ENCODE measurements around the gene LZTS3. TPM values are rescaled to one million over a fixed set of nuclear protein-coding genes. Genes with fewer than 3 reads are reported as not detected.

Gene LZTS3
- total and polyA plus RNA-seq, 10 of the 15 experiments (the other 5 are each of a cell fraction or from before 2014, with no cell fraction given) = 0.03 to 0.90 (median 0.22) TPM

DNA sequence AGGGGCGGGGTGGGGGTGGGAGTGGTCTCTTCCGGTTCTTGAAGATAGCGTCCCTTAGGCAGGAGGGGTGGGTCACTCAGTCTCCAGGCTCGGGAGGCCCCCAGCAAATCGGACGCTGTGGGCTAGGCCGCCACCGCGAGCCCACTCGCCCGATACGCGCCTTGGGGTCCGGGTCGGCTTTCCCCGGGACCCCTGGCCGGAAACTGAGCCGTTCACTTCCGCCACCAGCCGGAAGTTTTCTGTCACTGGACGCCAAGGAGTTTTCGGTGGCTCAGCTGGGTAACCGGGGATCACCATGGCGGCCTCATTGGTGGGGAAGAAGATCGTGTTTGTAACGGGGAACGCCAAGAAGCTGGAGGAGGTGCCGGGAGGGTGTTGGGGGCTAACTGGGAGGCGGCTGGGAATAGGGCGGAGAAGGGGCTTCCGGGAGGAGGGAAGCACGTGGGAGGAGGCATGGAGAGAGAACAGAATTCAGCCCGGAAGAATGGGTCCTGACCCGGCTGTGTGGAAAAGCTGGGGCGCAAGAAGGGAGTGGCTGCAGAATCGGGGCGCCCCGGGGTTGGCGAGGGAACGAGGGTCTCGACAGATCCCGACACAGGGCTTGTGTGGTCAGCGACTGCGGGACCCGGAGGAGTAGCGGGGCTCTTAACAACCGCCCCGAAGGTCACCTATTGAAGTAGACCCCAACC, 36.1 kb upstream of the LZTS3 start, which contains the start of gene ITPA (continued):
- TF ChIP-seq, protein P1, sequence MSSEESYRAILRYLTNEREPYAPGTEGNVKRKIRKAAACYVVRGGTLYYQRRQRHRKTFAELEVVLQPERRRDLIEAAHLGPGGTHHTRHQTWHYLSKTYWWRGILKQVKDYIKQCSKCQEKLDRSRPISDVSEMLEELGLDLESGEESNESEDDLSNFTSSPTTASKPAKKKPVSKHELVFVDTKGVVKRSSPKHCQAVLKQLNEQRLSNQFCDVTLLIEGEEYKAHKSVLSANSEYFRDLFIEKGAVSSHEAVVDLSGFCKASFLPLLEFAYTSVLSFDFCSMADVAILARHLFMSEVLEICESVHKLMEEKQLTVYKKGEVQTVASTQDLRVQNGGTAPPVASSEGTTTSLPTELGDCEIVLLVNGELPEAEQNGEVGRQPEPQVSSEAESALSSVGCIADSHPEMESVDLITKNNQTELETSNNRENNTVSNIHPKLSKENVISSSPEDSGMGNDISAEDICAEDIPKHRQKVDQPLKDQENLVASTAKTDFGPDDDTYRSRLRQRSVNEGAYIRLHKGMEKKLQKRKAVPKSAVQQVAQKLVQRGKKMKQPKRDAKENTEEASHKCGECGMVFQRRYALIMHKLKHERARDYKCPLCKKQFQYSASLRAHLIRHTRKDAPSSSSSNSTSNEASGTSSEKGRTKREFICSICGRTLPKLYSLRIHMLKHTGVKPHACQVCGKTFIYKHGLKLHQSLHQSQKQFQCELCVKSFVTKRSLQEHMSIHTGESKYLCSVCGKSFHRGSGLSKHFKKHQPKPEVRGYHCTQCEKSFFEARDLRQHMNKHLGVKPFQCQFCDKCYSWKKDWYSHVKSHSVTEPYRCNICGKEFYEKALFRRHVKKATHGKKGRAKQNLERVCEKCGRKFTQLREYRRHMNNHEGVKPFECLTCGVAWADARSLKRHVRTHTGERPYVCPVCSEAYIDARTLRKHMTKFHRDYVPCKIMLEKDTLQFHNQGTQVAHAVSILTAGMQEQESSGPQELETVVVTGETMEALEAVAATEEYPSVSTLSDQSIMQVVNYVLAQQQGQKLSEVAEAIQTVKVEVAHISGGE (CRISPR knock-in tag; IDR thresholded peaks at IDR 0.05) = no peak
- no peak for TF ChIP-seq TCF7 (IDR thresholded peaks at IDR 0.05; ENCODE audit: borderline replicate concordance)
- TF ChIP-seq NBN (IDR thresholded peaks at IDR 0.05) = peak; percentile 64; the same call in 1 of the 2 replicates
- TF ChIP-seq SREBF2 (IDR thresholded peaks at IDR 0.05; ENCODE audit: low read length) = no peak
- TF ChIP-seq ESRRA (IDR thresholded peaks at IDR 0.05; ENCODE audit: low read length) = no peak
- TF ChIP-seq ZNF384 (IDR thresholded peaks at IDR 0.05; ENCODE audit: borderline replicate concordance, low read depth, low read length) = no peak
- no peak for TF ChIP-seq JUND (IDR thresholded peaks at IDR 0.05; ENCODE audit: low read depth, low read length)
- no peak for TF ChIP-seq RAD21 (IDR thresholded peaks at IDR 0.05; ENCODE audit: insufficient read depth, low read depth, low read length)
- TF ChIP-seq SREBF1 (IDR thresholded peaks at IDR 0.05; ENCODE audit: low read length) = no peak
- TF ChIP-seq SIN3A (IDR thresholded peaks at IDR 0.05; ENCODE audit: low read depth, low read length) = peak; percentile 71; the same call in 1 of the 2 replicates
- TF ChIP-seq MXI1 (IDR thresholded peaks at IDR 0.05; ENCODE audit: low read depth, low read length) = peak; percentile 91
- TF ChIP-seq, protein P2, sequence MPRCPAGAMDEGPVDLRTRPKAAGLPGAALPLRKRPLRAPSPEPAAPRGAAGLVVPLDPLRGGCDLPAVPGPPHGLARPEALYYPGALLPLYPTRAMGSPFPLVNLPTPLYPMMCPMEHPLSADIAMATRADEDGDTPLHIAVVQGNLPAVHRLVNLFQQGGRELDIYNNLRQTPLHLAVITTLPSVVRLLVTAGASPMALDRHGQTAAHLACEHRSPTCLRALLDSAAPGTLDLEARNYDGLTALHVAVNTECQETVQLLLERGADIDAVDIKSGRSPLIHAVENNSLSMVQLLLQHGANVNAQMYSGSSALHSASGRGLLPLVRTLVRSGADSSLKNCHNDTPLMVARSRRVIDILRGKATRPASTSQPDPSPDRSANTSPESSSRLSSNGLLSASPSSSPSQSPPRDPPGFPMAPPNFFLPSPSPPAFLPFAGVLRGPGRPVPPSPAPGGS (IDR thresholded peaks at IDR 0.05; ENCODE audit: borderline replicate concordance, insufficient read depth, low read depth, low read length, poor library complexity, severe bottlenecking) = no peak
- TF ChIP-seq, protein P3, sequence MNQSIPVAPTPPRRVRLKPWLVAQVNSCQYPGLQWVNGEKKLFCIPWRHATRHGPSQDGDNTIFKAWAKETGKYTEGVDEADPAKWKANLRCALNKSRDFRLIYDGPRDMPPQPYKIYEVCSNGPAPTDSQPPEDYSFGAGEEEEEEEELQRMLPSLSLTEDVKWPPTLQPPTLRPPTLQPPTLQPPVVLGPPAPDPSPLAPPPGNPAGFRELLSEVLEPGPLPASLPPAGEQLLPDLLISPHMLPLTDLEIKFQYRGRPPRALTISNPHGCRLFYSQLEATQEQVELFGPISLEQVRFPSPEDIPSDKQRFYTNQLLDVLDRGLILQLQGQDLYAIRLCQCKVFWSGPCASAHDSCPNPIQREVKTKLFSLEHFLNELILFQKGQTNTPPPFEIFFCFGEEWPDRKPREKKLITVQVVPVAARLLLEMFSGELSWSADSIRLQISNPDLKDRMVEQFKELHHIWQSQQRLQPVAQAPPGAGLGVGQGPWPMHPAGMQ (IDR thresholded peaks at IDR 0.05; ENCODE audit: borderline replicate concordance) = no peak
- peak; percentile 42; the same call in 1 of the 2 replicates for TF ChIP-seq NFYB (IDR thresholded peaks at IDR 0.05; ENCODE audit: insufficient read depth, low read depth, low read length)
- no peak for TF ChIP-seq MYB (IDR thresholded peaks at IDR 0.05; ENCODE audit: borderline replicate concordance, low read depth, low read length)
- no peak for TF ChIP-seq RBBP5 (conservative IDR thresholded peaks at IDR 0.05)
- TF ChIP-seq SIX5 (IDR thresholded peaks at IDR 0.05; ENCODE audit: low read depth, low read length, severe bottlenecking) = no peak
- TF ChIP-seq KAT2A (conservative IDR thresholded peaks at IDR 0.05; ENCODE audit: control insufficient read depth, low read depth, low read length) = no peak
- no peak; the same call in 1 of the 2 replicates for TF ChIP-seq CBFB (IDR thresholded peaks at IDR 0.05; ENCODE audit: low read depth)
- no peak for TF ChIP-seq SPI1 (IDR thresholded peaks at IDR 0.05; ENCODE audit: borderline replicate concordance, insufficient read depth, low read depth, low read length)
- TF ChIP-seq ZNF217 (IDR thresholded peaks at IDR 0.05) = no peak
- 0 out of 2 replicates have a peak, but pooled peaks have one; percentile 69 for TF ChIP-seq SMAD5 (IDR thresholded peaks at IDR 0.05; ENCODE audit: low read depth)
- no peak for TF ChIP-seq NRF1 (conservative IDR thresholded peaks at IDR 0.05; ENCODE audit: low read depth, low read length)
- no peak for TF ChIP-seq SRF (IDR thresholded peaks at IDR 0.05; ENCODE audit: low read depth in 2 of 2, low read length in 2 of 2)
- no peak for TF ChIP-seq BCL11A (IDR thresholded peaks at IDR 0.05; ENCODE audit: low read depth, low read length)
- no peak for TF ChIP-seq ZBED1 (IDR thresholded peaks at IDR 0.05; ENCODE audit: borderline replicate concordance)
- TF ChIP-seq POLR2AphosphoS5 (IDR thresholded peaks at IDR 0.05; ENCODE audit: low read length) = peak; percentile 72; the same call in 1 of the 2 replicates
